Stomach (tissue), 9 donors: ENCODE results near the gene EYA2. TPM values are rescaled to one million over a fixed set of nuclear protein-coding genes. Genes with fewer than 3 reads are reported as not detected.

Experiments used
- DNase-seq, 2 donors: peaks; one replicate each; pipeline versions ENCODE4 v3.0.0 to v3.0.0-alpha.2; 2013 to 2019
- H3K27ac ChIP-seq, 5 donors: fragments of 200-600 bp in 4 of 5; sonication (generic) in 4 of 5; one replicate each; pipeline ENCODE4 v1.5.1; 2013 to 2019; ENCODE audit warnings: mild to moderate bottlenecking in 1 of 5, moderate library complexity in 1 of 5
- H3K27me3 ChIP-seq, 3 donors: fragments of 200-600 bp; sonication (generic); one replicate each; pipeline ENCODE4 v1.5.1; 2017 to 2019; ENCODE audit warnings: mixed run types in 1 of 3
- H3K36me3 ChIP-seq, 4 donors: fragments of 200-600 bp; sonication (generic); 1 replicate in 3 of 4; 2 replicates in 1 of 4; pipeline ENCODE4 v1.5.1; 2016 to 2019
- H3K4me1 ChIP-seq, 4 donors: fragments of 200-600 bp; sonication (generic); one replicate each; pipeline ENCODE4 v1.5.1; 2016 to 2019
- H3K4me3 ChIP-seq, 4 donors: fragments of 200-600 bp; sonication (generic) in 3 of 4; one replicate each; pipeline ENCODE4 v1.5.1; 2016 to 2019; ENCODE audit warnings: mild to moderate bottlenecking in 1 of 4
- H3K9me3 ChIP-seq, 4 donors: fragments of 200-600 bp; sonication (generic); one replicate each; pipeline ENCODE4 v1.5.1; 2016 to 2019
- EP300 ChIP-seq: sonication (generic); formaldehyde crosslinking; IDR thresholded peaks from one replicate; pipeline ENCODE4 v1.6.1; 2017; ENCODE audit warnings: antibody characterized with exemption
- POLR2A ChIP-seq, 4 donors: fragments of 450-650 bp; IDR thresholded peaks; one replicate each; pipeline ENCODE4 v1.6.1; 2016; ENCODE audit warnings: antibody characterized with exemption in 4 of 4, control low read depth in 2 of 4, mild to moderate bottlenecking in 1 of 4, moderate library complexity in 1 of 4
- POLR2AphosphoS5 ChIP-seq, 3 donors: sonication (generic); formaldehyde crosslinking; IDR thresholded peaks; one replicate each; pipeline ENCODE4 v1.6.1; 2016; ENCODE audit warnings: antibody characterized with exemption in 3 of 3
- WGBS, 5 donors: extraction: QIAGEN DNeasy Blood & Tissue Kit in 3 of 5; methylation state at CpG; one replicate each; pipeline versions ENCODE4 v1.1.5 to v1.1.7; 2013 to 2018; 5-methylcytosine and 5-hydroxymethylcytosine counted together
- intact Hi-C: fragments of 100-400 bp; cut with DNase I; formaldehyde crosslinking; loops from one replicate; pipeline ENCODE4 v1.15.1; 2023; ENCODE audit warnings: low total_unique reads
- polyA plus RNA-seq, 3 donors: library from polyadenylated mRNA; stranded (reverse); fragments of 200-250 nt; gene quantifications; one replicate each; pipeline ENCODE4 v1.2.3, GENCODE V29; 2013
- total RNA-seq, 5 donors: library from RNA; depleted of rRNA; stranded (reverse); fragments of >200 nt; gene quantifications; one replicate each; pipeline versions ENCODE4 v1.1.0 to v1.2.3, GENCODE V29; 2014 to 2016
- TF ChIP-seq, protein P1 (sequence below), 7 experiments: fragments of 450-650 bp in 4 of 7; fragments of 200-600 bp in 3 of 7; sonication (generic) in 3 of 7; IDR thresholded peaks; one replicate each; pipeline ENCODE4 v1.5.1; 2016 to 2019; ENCODE audit warnings: antibody characterized with exemption in 7 of 7, control low read depth in 2 of 7, mild to moderate bottlenecking in 1 of 7
- donor health status: healthy with polysubstance abuse.
- donor health status: Bipolar disorder and iron deficiency.
- donor health status: healthy.

The EYA2 gene
- total and polyA plus RNA-seq, 8 donors, result 1.8 to 86.2 (median 5.5) TPM

- TF ChIP-seq EP300 (no peak), POLR2A (IDR thresholded peaks at IDR 0.05) (no peak), POLR2AphosphoS5 (IDR thresholded peaks at IDR 0.05) (no peak)
- TF ChIP-seq, protein P1, sequence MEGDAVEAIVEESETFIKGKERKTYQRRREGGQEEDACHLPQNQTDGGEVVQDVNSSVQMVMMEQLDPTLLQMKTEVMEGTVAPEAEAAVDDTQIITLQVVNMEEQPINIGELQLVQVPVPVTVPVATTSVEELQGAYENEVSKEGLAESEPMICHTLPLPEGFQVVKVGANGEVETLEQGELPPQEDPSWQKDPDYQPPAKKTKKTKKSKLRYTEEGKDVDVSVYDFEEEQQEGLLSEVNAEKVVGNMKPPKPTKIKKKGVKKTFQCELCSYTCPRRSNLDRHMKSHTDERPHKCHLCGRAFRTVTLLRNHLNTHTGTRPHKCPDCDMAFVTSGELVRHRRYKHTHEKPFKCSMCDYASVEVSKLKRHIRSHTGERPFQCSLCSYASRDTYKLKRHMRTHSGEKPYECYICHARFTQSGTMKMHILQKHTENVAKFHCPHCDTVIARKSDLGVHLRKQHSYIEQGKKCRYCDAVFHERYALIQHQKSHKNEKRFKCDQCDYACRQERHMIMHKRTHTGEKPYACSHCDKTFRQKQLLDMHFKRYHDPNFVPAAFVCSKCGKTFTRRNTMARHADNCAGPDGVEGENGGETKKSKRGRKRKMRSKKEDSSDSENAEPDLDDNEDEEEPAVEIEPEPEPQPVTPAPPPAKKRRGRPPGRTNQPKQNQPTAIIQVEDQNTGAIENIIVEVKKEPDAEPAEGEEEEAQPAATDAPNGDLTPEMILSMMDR (IDR thresholded peaks at IDR 0.05), result no peak
- DNase-seq, result no peak
- Histone ChIP-seq H3K27me3 (peaks cover 0 to 10% (median 0%) of the 10 kb centered on the region in 3 donors), H3K27ac (no peak overlapping the region), H3K4me3 (no peak overlapping the region), H3K4me1 (peaks cover 4 to 27% (median 15%) of the 10 kb centered on the region in 4 donors), H3K36me3 (no peaks in the 10 kb centered on the region), H3K9me3 (no peaks in the 10 kb centered on the region)
- 67 to 85% (median 79%) methylated on average over 11 of the region's 11 CpGs for WGBS, 5 donors
- intact Hi-C loops, result no loop called here
Measured at GRCh38 chr20:46962452-46963195, 68.0 kb downstream of the EYA2 start.

GRCh38 chr20:46963196-46963529 lies 68.5 kb downstream of the EYA2 start:
- H3K4me3 ChIP-seq, result no peak overlapping the region
- TF ChIP-seq, protein P1 (IDR thresholded peaks at IDR 0.05), result no peak
- no peak for TF ChIP-seq EP300
- TF ChIP-seq POLR2AphosphoS5 (IDR thresholded peaks at IDR 0.05), result no peak
- no peak for TF ChIP-seq POLR2A (IDR thresholded peaks at IDR 0.05)
- no peaks in the 10 kb centered on the region for H3K36me3 ChIP-seq
- peaks cover 0 to 14% (median 0%) of the 10 kb centered on the region in 3 donors for H3K27me3 ChIP-seq
- DNase-seq, result peak in 1 of 2 donors; percentile 32
- H3K9me3 ChIP-seq, result no peaks in the 10 kb centered on the region
- H3K4me1 ChIP-seq, result peaks cover 4 to 27% (median 15%) of the 10 kb centered on the region in 4 donors
- intact Hi-C loops, result no loop called here
- WGBS, 5 donors, result 32 to 54% (median 44%) methylated on average over 3 of the region's 3 CpGs
- peak overlapping the region in 1 of 5 donors; percentile 8 for H3K27ac ChIP-seq

DNA sequence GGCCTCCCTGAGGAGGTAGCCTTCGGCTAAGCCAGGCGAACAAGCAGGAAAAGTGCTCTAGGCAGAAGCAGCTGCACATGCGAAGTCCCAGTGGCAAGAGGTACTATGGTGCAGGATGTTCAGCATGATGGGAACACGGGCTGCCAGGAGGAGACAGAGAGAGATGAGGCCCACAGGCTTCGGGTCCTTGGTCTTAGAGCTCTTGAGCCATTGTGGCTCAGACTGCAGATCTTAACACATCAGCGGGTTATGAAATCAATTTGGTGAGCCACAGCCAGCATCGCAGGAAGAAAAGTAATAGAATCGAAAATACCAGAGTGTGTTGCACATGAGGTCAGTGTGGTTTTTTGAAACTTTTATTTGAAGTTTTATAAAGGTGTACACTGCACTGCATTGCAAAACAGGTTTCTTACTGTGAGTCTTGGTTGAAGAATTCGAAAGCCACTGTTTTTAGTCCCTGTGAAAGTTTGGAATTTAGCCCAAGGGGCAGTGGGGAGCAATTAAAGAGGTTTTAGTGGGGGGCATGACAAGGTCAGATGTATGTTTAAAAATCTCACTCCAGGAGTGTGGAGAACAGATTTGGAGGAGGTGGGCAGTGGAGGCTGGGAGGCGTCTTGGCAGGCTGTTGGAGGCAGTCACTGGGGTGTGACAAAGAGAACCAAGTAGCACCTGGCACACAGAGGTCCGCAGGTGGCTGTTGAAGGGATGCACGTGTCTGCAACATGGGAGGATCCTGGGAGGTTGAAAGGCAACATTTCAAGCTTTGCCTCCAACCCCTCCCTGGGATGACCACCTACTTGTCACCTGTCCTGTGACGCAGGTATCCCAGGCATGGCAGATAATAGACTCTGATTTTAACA lies 69.3 kb downstream of the EYA2 start:
- Histone ChIP-seq H3K4me3 (no peak overlapping the region), H3K9me3 (no peaks in the 10 kb centered on the region), H3K36me3 (no peaks in the 10 kb centered on the region), H3K27me3 (peaks cover 0 to 14% (median 0%) of the 10 kb centered on the region in 3 donors), H3K27ac (peak overlapping the region in 3 of 5 donors; percentile 8 to 57 (median 49)), H3K4me1 (peaks cover 4 to 27% (median 15%) of the 10 kb centered on the region in 4 donors)
- no peak for TF ChIP-seq POLR2AphosphoS5 (IDR thresholded peaks at IDR 0.05)
- no peak for TF ChIP-seq POLR2A (IDR thresholded peaks at IDR 0.05)
- no peak for TF ChIP-seq EP300
- TF ChIP-seq, protein P1 (IDR thresholded peaks at IDR 0.05), result no peak
- intact Hi-C loops, result no loop called here
- peak in 1 of 2 donors; percentile 54 for DNase-seq
- WGBS, 5 donors, result 58 to 70% (median 66%) methylated on average over 13 of the region's 13 CpGs

GRCh38 chr20:46964618-46965455 lies 70.2 kb downstream of the EYA2 start:
- peaks cover 4 to 27% (median 15%) of the 10 kb centered on the region in 4 donors for H3K4me1 ChIP-seq
- no peak overlapping the region for H3K4me3 ChIP-seq
- no peaks in the 10 kb centered on the region for H3K9me3 ChIP-seq
- intact Hi-C loops, result no loop called here
- DNase-seq, result no peak
- peak overlapping the region; percentile 48 to 69 (median 57) for H3K27ac ChIP-seq
- peaks cover 0 to 13% (median 0%) of the 10 kb centered on the region in 3 donors for H3K27me3 ChIP-seq
- WGBS, 5 donors, result 87 to 92% (median 91%) methylated on average over 17 of the region's 17 CpGs
- no peaks in the 10 kb centered on the region for H3K36me3 ChIP-seq
- TF ChIP-seq POLR2A (IDR thresholded peaks at IDR 0.05) (no peak), POLR2AphosphoS5 (IDR thresholded peaks at IDR 0.05) (no peak), EP300 (no peak)
- TF ChIP-seq, protein P1 (IDR thresholded peaks at IDR 0.05), result no peak
